Fibroblast of skin of right quadriceps (primary cell): ENCODE results near the gene MRPS17.
"Not testable (repeated sequence)": the region's sequence is repeated elsewhere in the genome, so short reads cannot be mapped to it uniquely, and the experiment has no call there.

Source experiments
- DNase-seq: peaks from one replicate; pipeline ENCODE4 v3.0.0-alpha.2; 2013

Gene MRPS17

DNA sequence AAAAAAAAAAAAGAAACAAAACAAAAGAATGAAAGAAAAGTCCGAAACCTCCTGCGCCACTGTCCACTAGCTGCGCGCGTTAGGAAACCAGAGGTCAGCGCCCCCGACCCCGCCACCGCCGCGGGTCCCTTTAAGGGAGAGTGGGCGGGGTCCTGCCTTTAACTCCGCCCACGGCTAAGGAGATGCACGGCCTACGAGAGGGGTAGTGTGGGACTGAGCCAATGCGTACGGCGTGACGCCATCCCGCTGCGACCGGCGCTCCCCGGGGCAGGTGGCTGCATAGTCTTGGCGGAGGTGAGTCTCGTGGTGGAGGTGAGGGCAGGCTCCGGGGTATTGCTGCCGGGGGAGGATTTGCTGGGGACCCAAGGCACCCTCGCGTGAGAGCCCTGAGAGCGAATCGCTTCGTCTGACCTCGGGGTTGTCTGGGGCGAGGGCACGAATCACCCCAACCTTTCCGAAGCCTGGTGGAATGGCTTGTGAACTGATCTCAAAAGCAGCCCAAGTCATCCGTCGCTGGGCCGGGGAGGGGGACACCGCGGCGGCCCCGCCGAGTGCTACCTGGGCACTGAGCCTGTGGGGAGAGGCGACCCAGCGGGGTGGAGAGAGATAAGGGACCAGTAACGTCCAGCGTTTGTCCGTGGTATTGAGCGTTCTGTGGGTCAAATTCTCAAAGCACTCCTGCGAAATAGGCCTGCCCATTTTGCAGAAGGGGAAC lies at the start of gene MRPS17:
Gene MRPS17 (plus strand): TSS at position 241 of the 715 bp plus-strand sequence. CDS start 1,319 bp downstream, outside the sequence.
- DNase-seq = peak; percentile 80

DNA sequence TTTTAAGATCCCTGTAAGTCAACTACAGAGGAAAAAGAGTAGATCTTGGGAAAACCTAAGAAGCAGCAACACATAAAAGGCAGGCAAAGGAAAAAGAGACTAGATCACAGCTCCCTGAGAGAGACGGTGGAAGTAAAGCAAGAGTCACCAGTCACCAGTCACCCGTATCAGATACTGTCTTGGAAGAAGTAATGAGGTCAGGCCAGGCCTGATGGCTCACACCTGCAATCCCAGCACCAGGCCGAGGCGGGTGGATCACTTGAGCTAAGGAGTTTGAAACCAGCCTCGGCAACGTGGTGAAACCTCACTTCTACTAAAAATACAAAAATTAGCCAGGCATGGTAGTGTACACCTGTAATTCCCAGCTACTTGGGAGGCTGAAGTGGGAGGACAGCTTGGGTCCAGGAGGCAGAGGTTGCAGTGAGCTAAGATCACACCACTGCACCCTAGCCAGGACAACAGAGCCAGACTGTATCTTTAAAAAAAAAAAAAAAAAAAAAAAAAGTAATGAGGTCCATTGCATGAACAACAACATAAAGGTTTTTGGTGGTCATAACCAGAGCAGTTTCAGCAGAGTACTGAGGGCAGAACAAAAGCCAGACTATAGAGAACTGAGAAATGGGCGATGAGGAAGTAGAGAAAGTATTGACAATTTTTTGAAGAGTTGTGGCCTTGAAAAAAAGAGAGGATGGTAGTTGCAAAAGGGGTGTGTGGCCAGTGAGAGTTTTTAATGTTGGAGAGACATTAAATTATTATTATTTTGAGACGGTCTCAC lies 47.5 kb upstream of the MRPS17 start:
- DNase-seq = no peak

DNA sequence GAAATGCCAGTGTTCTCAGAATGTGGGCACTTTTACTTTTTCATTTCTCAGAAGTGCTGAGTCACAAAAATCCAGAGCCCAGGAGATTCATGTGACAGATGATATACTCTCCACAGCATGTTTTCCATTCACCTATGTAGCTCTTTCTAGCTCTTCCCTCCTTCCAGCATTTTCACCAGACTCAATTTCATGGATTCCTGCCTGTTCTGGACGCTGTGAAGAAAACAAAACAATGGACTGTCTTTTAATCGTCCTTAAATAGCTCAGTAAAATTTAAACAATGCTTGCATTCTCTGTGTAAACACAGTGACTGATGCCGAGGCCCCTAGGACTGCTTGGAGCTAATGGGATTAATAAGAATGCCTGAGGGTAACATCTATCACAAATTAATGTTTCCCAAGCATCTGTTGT lies 38.9 kb upstream of the MRPS17 start:
- DNase-seq = no peak

DNA sequence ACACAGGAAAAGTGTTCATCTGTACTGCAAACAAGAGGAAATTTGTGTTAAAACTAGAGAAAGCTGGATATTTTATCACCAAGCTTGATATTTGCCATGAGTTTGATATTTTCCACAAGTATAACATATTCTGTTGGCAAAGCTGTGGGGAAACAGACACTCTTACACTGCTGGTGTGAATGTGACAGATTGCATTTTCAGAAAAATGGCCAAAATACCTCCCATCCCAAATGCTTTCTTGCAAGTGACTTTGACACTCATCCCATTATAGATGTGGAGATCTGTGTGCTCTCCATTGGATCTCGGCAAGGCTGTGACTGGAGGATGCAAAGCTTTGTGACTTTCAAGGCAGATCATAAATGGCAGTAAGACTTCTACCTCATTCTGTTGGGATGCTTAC lies 33.9 kb upstream of the MRPS17 start:
- DNase-seq = no peak

DNA sequence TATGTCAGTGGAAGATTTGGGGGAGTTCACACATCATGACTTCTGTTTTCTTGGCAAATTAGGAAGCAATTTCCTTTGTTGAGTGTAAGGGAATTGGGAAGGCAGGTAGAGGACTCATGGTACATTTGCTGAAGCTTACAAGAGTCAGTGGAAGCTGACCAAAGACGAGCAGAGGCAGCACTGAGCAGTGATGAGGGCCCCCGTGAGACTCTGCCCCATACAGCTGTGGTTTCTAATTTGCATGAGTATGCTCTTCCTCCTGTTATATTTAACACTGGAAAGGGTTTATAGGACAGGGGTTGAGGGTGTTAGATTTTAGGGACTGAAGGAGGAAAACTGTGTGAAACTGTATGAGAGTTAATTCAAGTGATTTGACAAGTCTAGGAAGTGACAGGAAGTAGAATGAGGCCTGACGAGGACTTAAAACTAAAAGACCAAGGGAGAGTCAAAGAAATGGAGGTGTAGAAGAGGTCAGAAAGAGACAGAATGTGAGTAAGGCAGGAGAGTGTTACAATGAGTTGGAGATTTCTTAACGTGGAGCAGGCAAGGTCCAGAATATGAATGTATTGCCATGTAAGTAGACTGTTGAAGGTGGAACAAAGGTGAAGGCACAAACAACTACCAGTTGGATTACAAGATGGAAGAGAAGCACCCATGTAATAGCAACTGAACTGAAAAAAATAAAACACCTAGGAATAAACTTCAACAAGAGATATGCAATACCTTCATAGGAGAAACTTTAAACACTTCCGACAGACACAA lies 23.5 kb upstream of the MRPS17 start:
- no peak for DNase-seq

DNA sequence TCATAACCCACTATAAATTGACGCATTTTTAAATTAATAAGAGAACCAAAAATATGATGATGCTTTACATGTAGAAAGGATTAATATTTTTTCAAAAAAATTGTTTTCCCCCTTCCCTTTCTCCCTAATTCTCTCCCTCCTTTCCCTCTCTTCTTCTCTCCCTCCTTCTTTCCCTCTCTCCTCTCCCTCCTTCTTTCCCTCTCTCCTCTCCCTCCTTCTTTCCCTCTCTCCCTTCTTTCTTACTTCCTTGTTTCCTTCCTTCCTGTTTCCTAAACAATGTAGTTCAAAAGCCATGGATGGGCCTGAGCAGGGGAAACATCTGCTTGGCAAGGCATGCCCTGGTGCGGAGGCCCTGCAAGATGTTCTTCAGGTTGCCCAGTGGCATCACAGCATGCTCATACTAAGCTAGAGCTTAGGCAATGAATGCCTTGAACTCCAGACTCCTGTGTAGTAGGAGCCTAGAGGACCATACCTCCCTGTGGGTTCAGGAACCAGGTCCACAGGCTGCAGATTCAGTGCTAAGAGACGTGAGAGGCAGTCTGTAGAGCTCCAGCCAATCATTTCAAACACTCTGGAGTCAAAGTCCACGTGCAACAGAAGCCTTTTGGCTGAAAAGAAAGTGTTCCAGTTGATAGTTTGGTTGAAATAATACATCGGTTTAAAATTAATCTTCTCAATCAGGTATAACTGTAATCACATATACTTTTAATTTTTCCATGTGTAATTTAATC lies 20.1 kb upstream of the MRPS17 start:
- DNase-seq = no peak

DNA sequence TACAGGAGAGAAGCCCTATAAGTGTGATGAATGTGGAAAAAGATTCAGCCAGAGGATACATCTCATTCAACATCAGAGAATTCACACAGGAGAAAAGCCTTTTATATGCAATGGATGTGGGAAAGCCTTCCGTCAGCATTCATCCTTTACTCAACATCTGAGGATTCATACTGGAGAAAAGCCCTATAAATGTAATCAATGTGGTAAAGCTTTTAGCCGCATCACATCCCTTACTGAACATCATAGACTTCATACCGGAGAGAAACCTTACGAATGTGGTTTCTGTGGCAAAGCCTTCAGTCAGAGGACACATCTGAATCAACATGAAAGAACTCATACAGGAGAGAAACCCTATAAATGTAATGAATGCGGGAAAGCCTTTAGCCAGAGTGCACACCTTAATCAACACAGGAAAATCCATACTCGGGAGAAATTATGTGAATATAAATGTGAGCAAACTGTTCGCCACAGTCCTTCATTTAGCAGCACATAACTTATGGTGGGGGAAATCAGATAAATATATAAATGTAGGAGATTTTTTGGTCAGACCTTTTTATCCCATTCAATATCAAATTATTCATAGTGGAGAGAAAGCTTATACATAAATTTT lies 12.1 kb upstream of the MRPS17 start:
- DNase-seq = no peak

DNA sequence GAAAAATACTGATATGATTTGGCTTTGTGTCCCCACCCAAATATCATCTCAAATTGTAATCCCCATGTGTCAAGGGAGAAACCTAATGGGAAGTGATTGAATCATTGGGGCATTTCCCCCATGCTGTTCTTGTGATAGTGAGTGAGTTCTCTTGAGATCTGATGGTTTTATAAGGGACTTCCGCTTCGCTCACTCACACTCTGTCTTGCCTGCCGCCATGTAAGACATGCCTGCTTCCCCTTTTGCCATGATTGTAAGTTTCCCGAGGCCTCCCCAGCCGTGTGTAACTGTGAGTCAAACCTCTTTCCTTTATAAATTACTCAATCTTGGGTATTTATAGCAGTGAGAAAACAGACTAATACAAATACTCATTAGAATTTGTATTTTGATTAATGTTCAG lies 5.1 kb upstream of the MRPS17 start:
- no peak for DNase-seq

DNA sequence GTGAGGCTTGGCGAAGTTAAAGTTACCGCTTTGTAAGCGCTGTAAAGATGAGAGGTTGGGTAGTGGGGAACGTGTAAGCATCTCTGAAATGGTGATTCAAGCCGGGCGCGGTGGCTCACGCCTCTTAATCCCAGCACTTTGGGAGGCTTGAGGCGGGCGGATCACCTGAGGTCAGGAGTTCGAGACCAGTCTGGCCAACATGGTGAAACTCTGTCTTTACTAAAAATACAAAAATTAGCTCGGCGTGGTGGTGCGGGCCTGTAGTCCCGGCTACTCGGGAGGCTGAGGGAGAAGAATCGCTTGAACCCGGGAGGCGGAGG lies 635 bp downstream of the MRPS17 start:
- not testable (repeated sequence) for DNase-seq

DNA sequence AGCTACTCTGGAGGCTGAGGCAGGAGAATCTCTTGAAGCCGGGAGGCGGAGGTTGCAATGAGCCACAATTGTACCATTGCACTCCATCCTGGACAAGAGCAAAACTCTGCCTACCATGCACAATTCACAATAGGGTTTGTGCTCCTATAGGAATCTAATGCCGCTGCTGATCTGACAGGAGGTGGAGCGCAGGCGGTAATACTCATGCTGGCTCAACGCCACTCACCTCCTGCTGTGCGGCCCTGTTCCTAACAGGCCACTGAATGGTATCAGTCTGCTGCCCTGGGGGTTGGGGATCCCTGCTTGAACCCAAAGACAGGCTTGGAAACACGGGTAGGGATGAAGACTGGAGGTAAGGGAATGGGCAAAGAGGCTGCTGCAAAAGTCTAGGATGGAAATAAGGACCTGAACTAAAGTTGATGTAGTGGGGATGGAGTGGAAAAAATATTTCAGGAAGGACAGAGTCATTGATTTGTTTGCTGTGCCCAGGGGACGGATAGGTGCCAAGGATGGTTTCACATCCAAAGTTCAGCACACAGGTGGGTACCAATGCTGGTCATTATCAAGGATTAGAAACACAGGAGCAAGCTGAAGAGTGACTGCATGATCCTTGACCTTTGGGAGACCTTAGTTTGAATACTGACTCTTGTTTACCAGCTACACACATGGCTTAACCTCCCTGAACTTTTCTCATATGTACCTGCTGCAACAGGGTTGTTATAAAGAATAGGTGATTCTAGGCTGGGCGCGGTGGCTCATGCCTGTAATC lies 2.2 kb downstream of the MRPS17 start:
- DNase-seq = no peak

DNA sequence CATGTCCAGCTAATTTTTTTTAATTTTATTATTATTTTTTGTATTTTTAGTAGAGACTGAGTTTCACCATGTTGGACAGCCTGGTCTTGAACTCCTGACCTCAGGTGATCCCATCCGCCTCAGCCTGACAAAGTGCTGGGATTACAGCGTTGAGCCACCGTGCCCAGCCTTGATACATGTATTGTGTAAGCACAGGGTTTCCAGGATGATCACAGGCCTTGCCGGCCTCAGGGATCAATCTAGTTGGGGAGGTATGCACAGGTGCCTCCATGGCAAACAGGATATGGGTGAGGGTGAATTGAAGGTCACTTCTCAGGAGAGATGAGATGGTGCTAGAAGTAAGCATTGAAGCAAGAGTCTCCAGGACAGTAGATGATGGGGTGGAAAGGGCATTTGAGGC lies 5.5 kb downstream of the MRPS17 start:
- DNase-seq = no peak

DNA sequence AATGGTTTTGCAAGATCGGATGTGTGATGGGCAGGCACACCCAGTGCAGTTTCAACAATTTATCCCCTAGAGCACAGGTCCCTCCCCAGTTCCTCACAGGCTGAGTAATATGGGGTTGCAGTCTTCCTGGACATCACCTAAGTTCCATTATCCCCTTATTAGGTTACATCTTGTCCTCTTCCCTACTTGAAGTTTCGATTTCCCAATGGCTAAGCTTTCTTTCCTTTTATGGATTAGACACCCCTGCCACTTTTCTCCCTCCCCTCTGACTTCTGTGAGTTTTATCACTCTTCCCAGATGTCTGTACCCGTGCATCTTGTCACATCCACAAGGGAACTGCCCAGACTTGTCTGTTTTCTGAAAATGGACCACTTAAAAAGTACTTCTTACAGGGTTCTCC lies 10.3 kb downstream of the MRPS17 start:
- peak; percentile 30 for DNase-seq

DNA sequence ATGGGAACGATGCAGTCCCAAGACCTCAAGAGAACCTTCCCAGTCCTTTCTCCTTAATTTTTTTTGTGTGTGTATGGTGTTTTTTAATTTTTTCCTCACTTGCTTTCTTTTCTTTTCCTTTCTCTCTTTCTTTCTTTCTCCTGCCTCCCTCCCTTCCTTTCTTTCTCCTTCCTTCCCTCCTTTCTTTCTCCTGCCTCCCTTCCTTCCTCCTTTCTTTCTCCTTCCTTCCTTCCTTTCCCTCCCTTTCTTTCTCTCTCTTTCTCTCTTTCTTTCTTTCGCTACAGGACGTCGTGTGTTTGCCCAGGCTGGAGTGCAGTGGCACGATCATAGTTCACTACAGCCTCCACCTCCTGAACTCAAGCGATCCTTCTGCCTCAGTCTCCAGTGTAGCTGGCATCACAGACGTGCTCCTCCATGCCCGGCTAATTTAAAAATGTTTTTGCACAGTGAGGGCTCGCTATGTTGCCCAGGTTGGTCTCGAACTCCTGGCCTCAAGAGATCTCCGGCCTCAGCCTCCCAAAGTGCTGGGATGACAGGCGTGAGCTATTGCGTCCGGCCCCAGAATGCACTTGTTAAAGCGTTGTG lies 12.0 kb downstream of the MRPS17 start:
- DNase-seq = no peak

DNA sequence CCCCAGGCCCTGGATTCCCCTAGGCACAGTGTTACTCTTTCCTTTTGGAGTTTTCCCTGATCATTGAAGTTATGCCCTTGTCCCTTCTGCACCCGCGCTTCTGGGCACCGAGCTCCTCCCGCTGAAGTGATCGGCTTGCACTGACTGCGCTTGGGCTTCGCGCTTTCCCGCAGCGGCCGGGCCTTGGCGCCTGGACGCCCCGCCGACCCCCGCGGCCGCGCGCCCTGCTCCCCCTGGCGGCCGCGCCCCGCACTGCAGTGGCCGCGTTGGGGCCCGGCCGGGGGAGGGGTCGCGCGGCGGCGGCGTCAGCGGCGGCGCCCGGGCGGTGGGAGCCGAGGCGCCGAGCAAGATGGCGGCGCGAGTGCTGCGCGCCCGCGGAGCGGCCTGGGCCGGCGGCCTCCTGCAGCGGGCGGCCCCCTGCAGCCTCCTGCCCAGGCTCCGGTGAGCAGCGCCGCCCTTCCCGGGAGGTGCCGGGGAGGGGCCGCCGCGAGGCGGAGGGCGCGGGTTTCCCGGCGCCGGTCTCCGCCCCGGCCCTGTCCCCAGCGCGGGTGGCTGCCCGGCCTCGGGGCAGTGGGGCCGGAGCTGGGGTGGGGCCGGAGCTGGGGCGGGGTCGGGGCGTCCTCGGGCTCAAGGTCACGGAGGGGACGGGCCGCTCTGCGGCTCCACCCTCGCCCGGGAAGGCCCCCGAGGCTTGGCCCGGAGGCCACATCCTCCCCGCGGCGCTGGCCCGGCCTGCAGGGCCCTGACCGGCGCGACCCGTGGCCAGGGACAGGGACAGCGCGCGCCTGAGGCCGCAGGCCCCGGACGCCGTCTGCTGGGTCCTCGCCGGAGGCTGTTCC lies 12.8 kb downstream of the MRPS17 start, which contains the start of gene NIPSNAP2:
Gene NIPSNAP2 (plus strand): TSS at position 325 of the 839 bp plus-strand sequence. CDS start 25 bp downstream, at position 350.
- peak; percentile 56 for DNase-seq

DNA sequence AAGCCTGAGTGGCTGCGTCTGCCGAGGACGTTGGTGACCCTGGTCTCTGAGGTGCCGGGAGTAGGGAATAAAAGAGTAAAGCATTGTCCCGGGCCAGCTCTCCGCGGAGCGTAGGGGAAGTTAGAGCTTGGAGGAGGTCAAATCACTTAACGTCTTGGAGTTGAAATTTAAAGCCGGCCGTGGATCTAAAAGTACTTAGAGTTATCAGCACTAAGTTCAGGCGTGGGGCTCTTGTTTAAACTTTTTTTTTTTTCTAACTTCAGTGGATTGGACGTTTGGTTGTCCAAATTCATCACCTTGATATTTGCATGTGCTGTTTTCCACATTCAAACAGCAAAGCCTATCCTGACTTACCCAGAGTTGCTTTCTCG lies 13.4 kb downstream of the MRPS17 start:
- DNase-seq = no peak

DNA sequence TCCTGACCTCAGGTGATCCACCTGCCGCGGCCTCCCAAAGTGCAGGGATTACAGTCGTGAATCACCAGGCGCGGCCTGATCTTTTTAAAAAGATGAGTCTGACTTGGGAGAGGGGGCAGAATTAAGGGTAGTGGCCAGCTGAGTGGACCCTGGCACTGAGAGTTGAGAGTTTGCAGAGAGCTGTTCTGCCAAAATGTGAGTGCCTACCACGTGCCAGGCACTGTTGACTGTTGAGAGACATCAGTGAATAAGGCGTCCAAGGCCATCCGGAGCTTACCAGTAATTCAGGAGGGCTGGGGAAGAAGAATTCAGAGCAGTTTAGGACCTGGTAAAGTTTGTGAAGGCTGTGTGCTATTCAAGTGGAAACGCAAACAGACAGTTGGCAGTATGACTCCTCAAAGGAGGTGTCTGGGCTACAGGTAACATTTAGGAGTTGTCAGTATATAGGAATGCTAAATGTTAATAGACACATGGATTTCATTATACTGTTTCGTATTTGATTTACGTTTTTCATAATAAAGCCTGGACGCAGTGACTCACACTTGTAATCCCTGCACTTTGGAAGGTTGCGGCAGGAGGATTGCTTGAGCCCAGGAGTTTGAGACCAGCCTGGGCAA lies 14.2 kb downstream of the MRPS17 start:
- DNase-seq = peak; percentile 84

DNA sequence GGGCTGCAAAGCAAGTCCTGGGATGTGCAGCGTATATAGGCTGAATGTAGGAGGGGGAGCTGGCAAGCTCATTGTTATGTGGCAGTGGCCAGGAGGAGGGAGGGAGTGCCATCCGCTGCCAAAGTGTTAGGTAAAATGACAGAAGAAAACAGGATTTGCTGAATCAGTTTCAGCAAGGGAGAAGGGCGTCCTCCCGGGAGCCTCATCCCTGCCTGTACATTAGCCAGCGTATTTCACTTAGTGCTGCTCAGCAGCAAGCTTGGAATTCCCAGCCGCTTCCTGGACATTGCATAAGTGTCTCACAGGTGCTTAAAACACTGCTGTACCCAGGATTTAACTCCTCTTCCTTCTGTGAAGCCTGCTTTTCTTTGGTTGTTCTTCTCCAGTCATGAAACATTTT lies 15.2 kb downstream of the MRPS17 start:
- DNase-seq = peak; percentile 2

DNA sequence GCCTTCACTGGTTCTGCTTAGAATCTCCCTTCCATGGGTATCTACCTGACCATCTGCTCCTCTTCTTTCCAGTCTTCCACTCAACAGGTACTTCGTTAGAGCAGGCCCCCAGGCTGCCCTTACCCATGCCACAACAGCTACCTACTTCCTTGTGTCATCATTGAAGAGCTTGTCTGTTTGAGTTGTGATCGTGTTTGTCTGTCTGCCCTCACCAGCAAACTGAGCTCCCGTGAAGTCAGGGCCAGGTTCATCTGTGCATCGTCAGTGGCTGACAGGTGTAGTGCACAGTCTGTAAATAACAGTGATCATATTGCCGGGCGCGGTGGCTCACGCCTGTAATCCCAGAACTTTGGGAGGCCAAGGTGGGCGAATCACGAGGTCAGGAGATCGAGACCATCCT lies 17.7 kb downstream of the MRPS17 start:
- no peak for DNase-seq

DNA sequence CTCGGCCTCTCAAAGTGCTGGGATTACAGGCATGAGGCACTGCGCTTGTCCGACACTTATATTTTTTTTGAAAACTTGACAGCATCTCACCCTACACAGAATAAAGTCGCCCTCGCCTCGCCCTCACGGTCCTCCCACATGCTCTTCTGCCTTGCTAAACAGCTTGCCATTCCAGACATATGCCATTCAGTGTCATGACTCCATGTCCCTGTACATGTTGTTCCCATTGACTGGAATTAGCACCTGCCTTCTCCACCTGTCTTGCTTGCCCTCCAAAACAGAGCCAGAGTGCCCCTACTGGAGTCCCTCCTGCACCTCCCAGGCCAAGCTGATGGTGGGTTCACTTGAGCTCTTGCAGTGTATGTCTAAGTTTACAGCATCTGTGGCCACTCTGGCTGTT lies 18.9 kb downstream of the MRPS17 start:
- no peak for DNase-seq

DNA sequence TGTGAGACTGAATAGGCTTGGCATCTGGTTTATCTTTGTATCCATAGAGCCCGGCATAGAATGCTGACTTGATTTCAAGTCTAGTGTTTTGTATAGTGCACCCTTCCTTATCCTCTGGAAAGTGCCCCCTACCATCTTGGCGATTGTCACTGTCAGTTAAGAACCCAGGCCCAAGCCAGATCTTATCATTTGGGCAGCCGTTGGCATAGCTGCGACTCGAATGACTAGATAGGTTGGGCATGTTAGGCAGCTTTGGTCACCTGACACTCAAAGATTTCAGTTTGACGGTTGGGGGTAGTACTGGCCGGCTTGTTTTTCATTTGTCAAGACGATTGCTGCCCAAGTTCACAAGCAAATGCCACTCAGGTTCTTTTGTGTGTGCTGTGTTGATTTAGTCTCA lies 19.3 kb downstream of the MRPS17 start:
- no peak for DNase-seq
